HG03103 (cell line): ENCODE measurements around the gene C1R.
A peak's percentile ranks its signal among the peaks of the same experiment; 100 is the strongest.

ENCODE experiments used
- ATAC-seq: cut with Tn5 transposase; IDR thresholded peaks from one replicate; pipeline ENCODE4 v1.9.1; 2021; ENCODE audit warnings: low read depth; ENCODE audit not compliant: unreplicated experiment

The C1R gene

DNA sequence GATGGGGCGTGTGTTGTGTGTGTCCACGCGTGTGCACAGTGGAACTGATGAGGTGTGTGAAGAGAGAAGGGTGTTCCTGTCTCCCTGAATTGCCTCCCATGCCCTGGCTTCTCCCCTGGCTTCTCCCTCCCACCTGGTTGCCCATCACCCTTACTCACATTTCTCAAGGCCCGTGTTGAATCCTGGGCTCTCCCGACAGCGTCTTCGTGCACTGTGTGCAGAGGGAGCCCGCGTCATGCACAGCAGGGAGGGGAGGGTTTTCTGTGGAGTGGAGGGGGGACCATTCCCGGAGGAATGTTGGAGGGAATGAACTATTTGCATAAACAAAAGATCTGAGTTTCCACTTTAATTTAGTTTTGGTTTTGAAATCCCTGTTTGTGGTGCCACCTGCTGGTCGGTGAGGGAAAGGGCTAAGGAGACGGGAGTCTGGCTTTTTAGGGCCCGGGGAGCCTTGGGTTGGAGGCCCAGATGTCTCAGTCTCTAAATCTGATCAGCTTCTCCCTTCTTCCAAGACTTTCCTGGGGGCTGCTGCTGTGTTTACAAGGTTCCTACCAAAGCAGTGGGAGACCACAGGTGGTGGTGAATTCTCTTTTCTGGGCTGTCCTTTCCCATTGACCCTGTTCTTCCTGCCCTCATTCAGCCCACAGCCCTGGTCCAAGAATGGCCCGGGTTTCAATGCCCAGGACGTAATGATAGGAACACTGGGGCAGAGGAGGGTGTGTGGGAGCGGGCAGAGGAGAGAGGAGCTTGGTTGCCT lies at the start of gene C1R:
Gene C1R (minus strand): TSS at position 217 of the 757 bp plus-strand sequence. CDS start 57 bp downstream, at position 160.
- no peak for ATAC-seq

DNA sequence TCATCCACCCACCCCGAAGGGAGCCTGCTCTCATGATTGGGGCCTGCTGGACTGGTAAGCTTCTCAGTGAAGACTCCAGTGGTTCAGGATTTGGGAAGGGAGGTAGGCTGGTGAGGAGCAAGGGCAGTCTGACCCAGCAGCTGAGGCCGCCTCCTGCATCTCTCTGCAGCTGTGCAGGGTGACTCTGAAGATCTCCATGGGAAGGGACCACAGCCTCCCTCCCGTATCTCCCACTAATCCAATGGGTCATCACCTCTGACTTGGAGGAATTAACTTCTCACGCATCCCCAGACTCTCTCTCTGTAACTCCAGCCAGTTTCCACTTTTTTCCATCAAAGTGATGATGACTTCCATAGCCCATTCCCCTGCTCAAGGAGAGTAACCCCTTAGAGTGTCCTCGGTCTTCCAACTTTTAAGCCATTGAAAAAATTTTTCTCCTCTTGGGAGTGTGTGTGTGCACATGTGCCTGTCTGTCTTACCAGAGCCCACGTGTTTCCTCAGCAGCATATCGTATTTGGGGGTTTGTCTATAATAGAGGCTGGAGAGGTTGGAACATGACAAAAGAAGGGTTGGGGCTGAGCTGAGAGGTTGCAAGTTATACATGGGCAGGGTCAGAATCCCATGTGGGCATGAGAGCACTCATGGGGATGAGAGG lies 49.2 kb upstream of the C1R start:
- ATAC-seq = no peak

DNA sequence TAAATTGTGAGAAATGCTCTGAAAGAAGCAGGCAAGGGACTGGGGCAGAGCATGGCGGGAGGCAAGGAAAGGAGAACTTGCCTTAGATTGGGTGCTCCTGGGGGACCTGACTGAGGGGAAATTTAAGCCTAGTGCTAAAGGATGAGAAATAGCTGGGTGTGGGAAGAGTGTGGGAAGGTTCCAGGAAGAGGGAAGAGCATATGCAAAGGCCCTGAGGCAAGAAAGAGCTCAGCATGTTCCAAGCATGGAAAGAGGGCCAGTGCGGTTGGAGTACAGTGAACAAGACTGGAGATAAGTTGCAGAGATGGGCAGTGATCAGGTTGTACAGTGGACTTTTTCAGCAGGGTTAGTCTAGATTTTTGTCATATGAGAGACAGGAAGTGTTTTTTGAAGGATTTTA lies 47.0 kb upstream of the C1R start:
- ATAC-seq = no peak

DNA sequence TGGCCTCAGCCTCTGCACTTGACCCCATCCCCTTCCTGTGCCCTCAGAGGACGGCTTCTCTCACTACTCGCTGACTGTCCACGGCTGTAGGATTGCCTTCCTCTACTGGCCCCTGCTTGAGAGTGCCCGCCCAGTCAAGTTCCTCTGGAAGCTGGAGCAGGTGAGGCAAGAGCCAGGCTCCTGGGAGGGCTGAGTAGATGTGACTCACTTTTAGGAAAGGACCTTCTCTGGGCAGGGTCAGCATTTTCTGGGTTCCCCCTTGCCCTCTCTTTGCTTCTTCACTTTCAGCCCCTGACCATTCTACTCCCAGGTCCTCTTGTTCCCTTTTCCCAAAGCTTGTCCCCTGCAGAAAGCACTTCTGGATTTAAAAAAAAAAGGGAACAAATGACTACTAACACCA lies 45.7 kb upstream of the C1R start:
- ATAC-seq = no peak

DNA sequence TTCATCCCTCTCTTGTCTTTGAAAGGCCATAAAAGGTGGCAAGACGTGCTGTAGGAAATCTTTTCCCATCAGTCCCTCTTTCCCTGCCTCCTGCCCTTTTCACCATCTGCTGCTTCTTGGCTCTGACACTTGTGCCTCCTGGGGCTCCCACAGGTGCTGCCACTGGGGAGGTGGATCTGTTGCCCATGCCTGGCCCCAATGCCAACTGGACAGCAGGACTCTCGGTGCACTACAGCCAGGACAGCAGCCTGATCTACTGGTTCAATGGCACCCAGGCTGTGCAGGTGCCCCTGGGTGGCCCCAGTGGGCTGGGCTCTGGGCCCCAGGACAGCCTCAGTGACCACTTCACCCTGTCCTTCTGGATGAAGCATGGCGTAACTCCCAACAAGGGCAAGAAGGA lies 44.4 kb upstream of the C1R start:
- no peak for ATAC-seq

DNA sequence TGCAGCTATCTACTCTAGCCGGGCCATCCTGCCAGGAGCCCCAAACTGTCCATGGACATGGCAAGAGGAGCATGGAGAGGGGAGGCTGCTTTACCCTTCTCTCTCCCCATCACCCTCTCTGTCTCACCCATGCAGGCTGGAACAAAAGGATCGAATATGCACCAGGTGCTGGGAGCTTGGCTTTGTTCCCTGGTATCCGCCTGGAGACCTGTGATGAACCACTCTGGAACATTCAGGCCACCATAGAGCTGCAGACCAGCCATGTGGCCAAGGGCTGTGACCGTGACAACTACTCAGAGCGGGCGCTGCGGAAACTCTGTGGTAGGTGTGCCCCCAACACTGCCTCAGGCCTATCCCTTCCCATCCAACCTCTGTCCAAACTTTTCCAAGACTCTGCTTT lies 43.8 kb upstream of the C1R start:
- no peak for ATAC-seq

DNA sequence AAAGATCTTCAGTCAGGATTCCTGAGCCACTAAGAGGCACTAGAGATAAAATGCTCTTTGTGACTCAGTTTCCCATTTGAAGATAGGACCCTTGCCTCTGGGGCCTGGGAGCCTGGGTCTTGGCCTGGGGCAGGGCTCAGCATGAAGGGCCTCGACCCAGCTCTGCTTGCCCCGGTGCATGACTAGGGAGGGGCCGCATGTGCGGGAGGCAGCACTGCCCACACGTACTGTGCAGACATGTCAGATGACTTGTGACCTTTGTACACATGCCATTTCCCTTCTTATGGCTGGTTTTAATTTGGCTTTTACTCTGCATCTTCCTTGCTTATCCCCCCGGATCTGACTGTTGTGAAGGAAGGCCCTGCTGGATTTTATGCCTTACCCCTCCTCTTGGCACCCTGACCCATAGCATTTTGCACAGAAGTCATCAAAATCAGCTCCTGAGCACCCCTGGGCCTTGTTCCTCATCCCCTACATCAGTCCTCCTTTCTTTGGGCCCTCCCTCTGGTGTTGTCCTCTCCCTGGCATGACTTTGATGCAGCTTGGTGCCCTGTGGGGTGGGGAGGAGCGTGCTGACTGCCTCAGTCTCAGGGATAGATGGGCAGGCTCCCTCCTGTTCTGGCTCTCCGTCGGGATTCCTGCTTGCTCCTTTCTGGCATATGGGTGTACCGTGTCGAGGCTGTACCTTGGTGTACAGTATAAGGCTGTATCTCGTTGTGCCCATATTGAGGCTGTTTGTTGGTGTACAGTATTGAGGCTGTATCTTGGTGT lies 42.3 kb upstream of the C1R start:
- ATAC-seq = no peak

DNA sequence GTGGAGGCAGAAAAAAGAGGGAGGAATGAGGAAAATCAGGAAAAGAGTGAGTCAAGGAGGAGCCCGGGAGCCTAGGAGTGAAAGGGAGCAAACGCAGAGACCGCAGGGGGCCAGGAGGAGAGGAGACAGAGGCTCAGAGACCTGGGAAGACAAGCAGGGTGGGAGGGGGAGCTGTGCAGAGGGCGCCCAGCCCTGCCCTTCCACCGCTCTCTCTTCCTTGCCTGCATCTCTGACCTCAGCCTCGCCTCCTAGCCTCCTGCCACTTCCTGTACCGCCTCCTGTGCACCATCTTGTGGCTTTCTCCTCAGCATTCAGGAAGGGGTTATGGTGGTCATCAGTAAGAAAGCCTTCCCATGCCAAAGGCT lies 39.2 kb upstream of the C1R start:
- no peak for ATAC-seq

DNA sequence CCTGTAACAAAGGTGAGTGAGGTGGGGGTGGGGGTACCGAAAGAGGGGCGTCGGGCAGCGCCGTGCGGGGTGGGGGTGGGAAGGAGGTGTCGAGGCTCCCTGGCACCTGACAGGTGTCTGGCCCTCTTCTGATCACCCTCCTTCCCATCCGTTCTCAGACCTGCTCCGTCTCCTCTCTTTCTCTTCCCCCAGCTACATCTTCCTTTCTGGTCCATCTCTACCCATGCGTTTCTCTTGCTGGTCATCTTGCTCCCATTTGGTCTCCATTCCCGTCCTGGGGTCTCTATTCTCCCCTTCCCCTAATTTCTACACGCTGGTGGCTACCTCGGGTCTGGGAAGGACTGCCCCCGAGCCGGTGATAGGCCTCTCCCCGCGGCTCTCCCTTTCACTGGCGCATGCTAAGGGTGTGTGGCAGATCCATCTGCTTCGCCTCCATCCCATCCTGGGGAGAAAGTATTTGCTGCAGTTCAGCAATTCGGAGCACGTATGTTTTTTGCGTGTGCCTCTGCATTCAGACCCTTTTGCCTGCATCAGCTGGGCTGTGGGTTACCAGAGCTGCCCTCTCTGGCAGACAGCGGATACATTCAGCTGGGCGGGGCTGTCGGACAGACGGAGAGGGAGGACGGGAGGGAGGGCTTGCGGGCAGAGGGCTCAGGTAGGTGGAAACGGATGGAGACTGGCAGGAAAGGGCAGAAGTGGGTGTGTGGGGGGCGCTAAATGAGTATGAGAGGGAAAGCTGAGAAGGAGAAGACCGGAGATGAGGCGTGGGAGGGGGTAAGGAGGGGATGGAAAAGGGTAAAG lies 38.7 kb upstream of the C1R start:
- ATAC-seq = peak; percentile 40

DNA sequence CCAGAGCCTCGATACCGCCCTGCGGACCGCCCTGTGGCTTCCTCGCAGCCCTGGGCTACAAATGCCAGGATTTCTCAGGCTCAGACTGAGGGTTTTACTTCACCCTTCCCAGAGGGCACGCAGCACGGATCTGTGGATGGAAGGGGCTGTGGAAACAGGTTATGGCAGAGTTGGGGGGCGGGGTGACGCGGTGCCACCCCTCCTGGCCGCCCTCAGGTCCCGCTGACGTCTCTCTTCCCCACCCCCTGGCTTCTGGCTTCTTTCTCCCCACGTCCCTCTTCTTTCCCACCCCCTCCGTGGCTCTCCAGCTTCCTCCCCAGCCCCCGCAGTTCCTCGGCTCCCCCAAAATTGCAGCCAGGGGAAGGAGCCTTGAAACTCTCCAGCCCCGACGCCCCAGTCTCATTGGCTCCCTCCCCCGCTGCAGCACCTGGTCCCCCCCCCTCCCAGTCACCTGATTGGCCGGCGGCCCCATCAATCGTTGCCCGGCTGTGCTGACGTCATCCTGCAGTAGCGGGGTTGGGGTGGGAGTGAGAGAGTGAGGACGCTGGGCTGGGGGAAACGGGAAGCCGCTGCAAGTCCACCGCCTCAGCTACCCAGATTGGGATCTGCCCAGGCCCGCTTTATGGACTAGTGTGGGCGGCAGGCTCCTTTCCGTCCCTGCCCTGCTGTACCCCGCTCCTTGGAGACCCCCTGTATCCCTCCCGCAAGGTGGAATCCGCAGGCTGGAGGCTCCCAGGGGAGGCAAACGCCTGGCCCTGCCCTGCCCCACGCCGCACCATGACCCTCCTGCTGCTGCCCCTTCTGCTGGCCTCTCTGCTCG lies 37.8 kb upstream of the C1R start, which contains the start of gene CLSTN3:
Gene CLSTN3 (plus strand): TSS at position 500 of the 820 bp plus-strand sequence. CDS start 278 bp downstream, at position 778.
- no peak for ATAC-seq

DNA sequence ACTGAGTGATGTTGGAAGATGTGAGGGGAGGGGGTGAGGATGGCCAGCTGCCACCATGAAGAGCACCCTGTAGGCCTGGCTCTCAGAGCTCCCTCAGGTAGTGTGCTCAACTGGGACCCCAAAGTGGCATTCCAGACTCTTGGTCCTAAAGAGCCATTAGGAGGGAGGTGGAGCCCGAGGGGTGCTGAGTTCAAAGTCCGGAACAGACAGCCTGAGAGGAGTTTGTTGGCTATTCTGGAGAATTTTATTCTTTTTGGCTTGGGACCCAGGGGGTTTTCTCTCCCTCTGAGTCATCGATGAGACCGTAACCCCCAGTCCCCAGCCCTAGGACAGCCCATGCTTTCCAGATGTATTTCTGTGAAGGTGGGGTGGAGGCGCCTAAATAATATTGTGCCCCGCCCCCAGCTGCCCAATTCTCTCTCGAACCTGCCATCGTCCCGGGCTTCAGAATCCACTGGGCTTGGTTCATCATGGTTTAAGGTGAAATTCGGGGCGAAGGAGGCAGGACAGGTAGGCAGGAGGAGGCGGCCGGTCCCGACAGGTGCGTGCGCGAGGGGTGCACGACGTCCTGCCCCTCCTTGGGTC lies 37.1 kb upstream of the C1R start:
- ATAC-seq = no peak

DNA sequence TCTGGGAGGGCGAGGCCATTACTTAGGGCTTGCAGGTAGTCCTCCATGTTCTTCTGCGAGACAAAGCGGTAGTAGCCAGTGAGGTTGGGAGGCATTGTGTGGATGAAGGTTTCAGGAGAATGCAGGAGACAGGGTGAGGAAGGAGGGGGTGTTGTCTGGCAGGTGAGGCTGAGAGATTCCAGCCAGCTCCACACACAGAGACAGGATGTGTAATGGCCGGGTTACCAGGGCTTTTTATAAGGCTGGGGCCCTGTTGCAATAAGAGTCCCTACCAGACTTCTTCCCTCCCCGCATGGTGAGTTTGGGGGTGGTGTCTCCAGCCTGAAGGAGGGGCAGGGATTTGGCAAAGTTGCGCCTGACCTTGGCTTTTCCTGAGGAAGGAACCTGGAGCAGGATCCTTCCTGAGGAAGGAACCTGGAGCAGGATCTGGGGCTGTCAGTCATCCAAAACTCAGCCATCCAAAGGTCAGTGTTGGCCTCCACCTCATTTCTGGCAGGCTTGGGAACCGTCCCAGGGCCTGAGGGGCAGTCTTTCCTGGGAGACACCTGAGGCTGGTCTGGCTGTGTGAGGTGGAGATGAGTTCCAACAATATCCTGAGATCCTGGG lies 36.5 kb upstream of the C1R start, which contains the start of gene RBP5:
Gene RBP5 (minus strand): TSS at position 209 of the 606 bp plus-strand sequence. CDS start 114 bp downstream, at position 95.
- ATAC-seq = no peak

DNA sequence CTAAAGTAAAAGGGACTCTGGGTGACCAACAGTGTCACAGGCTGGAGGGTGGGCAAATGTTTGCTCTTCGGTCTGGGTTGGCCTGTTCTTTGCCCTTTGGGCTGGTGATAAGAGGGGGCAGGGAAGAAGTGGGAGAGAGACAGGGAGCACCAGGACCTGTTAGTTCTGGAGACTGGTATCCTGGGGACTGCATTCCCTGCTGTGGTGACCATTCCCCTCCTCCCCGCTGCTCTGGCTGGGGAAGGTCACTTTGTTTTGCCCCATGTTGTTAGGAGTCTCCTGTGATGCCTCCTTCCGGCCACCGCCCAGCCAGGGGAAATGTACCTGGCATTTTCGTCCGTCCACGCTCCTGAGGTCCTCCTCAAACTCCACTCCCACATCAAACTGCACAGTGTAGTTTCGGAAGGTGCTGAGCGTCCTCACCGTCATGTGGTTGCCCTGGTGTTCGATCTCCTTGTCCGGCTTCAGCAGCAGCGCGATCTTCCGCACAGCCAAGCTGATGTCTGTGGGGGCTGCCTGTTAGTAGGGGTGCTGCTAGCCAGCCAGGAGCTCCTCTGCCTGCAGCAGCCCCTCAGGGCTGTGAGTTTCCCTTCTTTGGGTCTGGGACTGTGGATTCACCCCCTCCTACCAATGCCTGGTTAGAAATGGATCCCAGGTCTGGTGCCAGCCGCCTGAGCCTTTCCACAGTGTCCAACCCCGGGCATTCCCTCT lies 35.8 kb upstream of the C1R start:
- ATAC-seq = no peak

DNA sequence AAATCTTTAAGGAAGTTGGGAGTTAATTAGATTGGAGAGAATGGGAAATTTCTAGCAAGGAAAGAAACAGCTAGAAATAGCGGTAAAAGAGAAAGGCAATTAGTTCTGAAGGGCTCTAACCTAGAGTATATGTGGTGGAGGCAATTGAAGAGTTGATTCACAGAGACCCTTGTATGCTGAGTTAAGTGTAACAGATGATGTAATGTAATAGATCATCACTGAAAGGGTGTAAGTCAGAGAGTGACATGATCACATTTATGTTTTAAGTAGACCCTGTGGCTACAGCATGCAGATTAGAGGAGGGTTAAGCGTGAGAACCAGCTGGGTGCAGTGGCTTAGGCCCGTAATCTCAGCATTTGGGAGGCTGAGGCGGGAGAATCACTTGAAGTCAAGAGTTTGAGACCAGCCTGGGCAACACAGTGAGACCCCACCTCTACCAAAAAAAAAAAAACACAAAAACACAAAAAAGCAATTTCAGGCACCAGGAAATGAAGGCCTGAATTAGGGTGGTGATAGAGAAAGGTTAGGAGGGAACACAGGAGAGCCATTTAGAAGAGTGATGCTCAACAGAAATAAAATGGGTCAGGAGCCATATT lies 33.5 kb upstream of the C1R start:
- no peak for ATAC-seq

DNA sequence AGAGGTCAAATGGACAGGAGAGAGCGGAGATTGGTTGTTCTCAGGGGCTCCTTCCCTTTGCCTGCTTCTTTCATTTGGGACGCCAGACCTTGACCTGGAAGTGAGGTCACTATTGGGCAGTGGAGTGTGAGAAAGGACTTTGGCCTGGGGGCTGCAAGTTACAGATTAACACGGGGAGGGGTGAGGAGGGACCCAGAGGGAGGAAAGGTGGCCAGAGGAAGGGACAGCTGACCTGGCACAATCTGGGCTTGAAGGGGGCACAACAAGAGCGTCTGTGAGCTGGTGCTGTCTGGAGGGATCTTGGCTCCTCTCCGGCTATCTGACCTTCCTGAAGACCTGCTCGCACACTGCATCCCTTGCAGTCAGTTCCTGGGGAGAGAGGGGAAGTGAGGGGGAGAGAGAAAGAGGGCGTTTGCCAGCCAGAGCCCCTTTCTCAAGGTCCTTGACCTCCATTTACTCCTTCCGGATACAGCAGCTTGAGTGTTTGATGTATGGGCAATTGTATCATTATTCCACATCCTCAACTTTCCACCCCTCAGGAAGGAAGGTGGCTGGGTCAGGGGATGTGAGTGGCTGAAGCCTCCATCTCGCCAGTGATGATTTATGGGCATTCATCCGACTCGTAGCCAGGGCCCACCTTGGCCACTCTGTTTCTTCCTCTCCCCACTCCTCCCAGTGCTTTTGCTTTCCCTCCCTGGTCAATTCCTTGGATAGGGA lies 31.7 kb upstream of the C1R start:
- no peak for ATAC-seq

DNA sequence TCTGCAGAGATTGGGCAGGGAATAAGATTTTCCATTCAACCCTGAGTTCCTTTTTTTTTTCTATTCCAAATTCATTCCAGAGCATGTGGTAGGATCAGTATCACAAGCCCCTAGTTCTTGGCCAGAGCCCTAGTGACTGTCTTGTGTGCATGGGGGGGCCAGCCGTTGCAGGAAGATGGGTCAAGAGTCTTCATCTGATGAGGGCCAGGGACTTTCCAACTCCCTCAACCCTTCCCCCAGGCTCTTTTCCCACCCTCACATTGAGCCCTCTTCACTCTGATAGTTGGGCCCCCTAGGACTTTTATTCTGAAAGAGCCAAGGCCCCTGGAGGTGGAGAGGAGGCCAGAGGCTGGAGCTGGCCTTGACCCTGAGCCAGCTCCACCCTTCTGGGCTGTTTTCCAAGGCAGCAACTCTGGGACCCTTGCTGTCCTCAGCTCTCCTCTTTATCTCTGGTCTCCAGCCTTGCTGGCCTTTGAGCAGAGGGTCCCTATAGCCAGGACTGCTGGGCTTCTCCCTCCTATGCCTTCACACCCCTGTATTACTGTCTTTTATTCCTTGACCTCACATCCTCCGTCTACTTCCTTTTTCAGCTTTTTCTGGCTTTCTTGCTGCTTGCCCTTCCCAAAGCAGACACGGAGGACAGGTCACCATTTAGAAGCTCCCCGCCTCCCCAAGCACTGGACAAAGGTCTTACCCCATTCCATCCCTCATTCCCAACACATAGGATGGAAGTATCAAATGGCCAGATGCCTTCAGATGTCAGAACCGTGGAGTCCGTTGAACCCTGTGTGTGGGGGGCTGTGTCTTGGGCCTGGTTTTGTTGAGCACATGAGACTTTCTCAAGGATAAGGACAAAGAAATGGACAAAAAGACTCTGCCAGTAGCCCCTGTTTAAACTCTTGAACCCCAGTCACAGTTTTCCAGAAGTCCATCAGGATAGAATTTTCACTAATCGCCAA lies 30.8 kb upstream of the C1R start:
- ATAC-seq = no peak
